ENCODE measurements around the gene ARID5B. TPM values are rescaled to one million over a fixed set of nuclear protein-coding genes. Genes with fewer than 3 reads are reported as not detected.

Gene ARID5B
- total RNA-seq, 1 experiment from 2014 or later: 0.04 TPM

DNA sequence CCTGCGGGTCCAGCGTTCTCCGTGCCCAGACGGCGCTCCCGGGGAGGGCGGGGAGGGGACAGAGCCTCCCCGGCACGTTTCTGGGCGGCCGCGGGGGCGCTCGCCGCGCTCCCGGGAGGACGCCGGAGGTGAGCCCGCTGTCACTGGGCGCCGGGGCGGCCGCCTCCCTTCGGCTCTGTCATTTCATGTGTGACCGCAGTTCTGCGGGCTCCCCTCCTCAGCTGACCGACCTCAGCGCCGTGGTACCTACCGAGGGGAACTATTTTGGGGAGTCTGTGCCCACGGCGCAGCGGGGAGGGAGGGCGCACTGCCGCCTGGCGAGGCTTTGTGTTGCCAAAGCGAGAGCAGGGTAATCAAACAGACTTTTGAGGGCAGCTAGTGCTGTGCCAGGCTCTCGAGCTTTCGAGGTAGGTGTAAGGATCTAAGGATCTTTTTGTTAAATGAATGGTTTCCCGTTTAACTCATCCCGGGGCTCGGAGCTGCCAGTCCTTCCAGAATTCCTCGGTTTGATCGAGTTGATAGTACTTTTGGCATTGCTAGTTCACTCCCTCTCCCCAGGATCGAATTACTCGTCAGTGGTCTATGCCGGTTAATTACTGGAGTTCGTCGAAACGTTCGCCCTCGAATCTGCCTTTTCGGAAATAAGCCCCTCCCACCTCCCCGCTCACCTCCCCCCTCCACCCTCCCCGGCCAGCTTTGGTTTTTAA lies 1.9 kb downstream of the ARID5B start:
- Histone ChIP-seq H4K5ac (ENCODE audit: insufficient read length, low read depth, low read length) (no peak overlapping the region), H3K18ac (ENCODE audit: insufficient read length, low read depth, low read length) (no peak overlapping the region), H3K4me1 (ENCODE audit: insufficient read depth, low read length) (no peaks in the 10 kb centered on the region), H2BK20ac (ENCODE audit: low read depth, low read length, poor library complexity, severe bottlenecking) (no peak overlapping the region), H3T11ph (ENCODE audit: low read length) (no peak overlapping the region), H4K20me1 (ENCODE audit: control insufficient read depth, insufficient read depth, insufficient read length) (no peaks in the 10 kb centered on the region), H3K23ac (ENCODE audit: insufficient read length, low read depth, low read length) (no peak overlapping the region), H3K14ac (ENCODE audit: insufficient read depth, low read length) (no peak overlapping the region), H2BK120ac (ENCODE audit: low read depth, low read length, poor library complexity, severe bottlenecking) (no peak overlapping the region), H3K79me1 (ENCODE audit: insufficient read depth, low read depth, low read length, poor library complexity, severe bottlenecking) (no peaks in the 10 kb centered on the region), H3K4ac (ENCODE audit: low read depth, low read length) (no peak overlapping the region), H2BK15ac (ENCODE audit: low read depth, low read length) (no peak overlapping the region), H2AFZ (ENCODE audit: low read length) (peak overlapping the region; percentile 69), H3K79me2 (ENCODE audit: insufficient read depth, low read length) (no peaks in the 10 kb centered on the region), H3K9me3 (ENCODE audit: control insufficient read depth, low read depth, low read length) (no peaks in the 10 kb centered on the region), H4K91ac (ENCODE audit: insufficient read length, low read depth, low read length) (no peak overlapping the region), H2BK12ac (ENCODE audit: insufficient read length, low read depth, low read length) (no peak overlapping the region), H3K23me2 (ENCODE audit: insufficient read length, low read depth, low read length, poor library complexity, severe bottlenecking) (peaks cover 35% of the 10 kb centered on the region), H3K27me3 (ENCODE audit: insufficient read depth, low read length) (peaks cover 19% of the 10 kb centered on the region; the same call in 1 of the 2 replicates), H2AK5ac (ENCODE audit: insufficient read length, low read length) (no peak overlapping the region), H3K27ac (ENCODE audit: insufficient read length, low read depth, low read length) (no peak overlapping the region), H4K8ac (replicated peaks; ENCODE audit: insufficient read length, low read depth, low read length) (no peak overlapping the region), H3K56ac (ENCODE audit: insufficient read length, low read depth, low read length) (no peak overlapping the region), H3K9ac (ENCODE audit: extremely low read depth, insufficient read length, low read length) (no peak overlapping the region), H3K4me2 (ENCODE audit: insufficient read depth, insufficient read length, low read length) (peak overlapping the region; percentile 99), H2BK5ac (ENCODE audit: insufficient read length, low read length) (no peak overlapping the region)
- Mint-ChIP-seq H3K27ac (no peak overlapping the region), H3K9me3 (no peaks in the 10 kb centered on the region; a peak in 1 of 5 replicates), H3K4me3 (peak overlapping the region; percentile 78 to 88), H3K4me1 (peaks cover 33 to 47% of the 10 kb centered on the region in 2 experiments), H3K36me3 (ENCODE audit: insufficient read depth in 1 of 3, low read depth in 3 of 3) (no peaks in the 10 kb centered on the region; a peak in 1 of 7 replicates), H3K27me3 (ENCODE audit: low read depth) (peaks cover 56% of the 10 kb centered on the region)
- no CpG with 5 or more reads among the region's 56 CpGs for WGBS (ENCODE audit: extremely low coverage, insufficient read length, low lambda C conversion rate)
- TF ChIP-seq, protein P1, sequence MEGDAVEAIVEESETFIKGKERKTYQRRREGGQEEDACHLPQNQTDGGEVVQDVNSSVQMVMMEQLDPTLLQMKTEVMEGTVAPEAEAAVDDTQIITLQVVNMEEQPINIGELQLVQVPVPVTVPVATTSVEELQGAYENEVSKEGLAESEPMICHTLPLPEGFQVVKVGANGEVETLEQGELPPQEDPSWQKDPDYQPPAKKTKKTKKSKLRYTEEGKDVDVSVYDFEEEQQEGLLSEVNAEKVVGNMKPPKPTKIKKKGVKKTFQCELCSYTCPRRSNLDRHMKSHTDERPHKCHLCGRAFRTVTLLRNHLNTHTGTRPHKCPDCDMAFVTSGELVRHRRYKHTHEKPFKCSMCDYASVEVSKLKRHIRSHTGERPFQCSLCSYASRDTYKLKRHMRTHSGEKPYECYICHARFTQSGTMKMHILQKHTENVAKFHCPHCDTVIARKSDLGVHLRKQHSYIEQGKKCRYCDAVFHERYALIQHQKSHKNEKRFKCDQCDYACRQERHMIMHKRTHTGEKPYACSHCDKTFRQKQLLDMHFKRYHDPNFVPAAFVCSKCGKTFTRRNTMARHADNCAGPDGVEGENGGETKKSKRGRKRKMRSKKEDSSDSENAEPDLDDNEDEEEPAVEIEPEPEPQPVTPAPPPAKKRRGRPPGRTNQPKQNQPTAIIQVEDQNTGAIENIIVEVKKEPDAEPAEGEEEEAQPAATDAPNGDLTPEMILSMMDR (conservative IDR thresholded peaks at IDR 0.05): peak; percentile 26; the same call in 1 of the 3 replicates
- peak; percentile 61 for DNase-seq
